ENCODE data around the gene PTPRG. TPM values are rescaled to one million over a fixed set of nuclear protein-coding genes. Genes with fewer than 3 reads are reported as not detected.

PTPRG gene
- total and polyA plus RNA-seq, 10 of the 15 experiments (the other 5 are each of a cell fraction or from before 2014, with no cell fraction given), result 0.29 to 20.7 (median 1.4) TPM

GRCh38 chr3:61650276-61650675 is 88.9 kb downstream of the PTPRG start (continued):
- TF ChIP-seq TCF12 (IDR thresholded peaks at IDR 0.05; ENCODE audit: low read depth, low read length) (no peak), NBN (IDR thresholded peaks at IDR 0.05) (no peak), IRF3 (IDR thresholded peaks at IDR 0.05) (no peak)

DNA sequence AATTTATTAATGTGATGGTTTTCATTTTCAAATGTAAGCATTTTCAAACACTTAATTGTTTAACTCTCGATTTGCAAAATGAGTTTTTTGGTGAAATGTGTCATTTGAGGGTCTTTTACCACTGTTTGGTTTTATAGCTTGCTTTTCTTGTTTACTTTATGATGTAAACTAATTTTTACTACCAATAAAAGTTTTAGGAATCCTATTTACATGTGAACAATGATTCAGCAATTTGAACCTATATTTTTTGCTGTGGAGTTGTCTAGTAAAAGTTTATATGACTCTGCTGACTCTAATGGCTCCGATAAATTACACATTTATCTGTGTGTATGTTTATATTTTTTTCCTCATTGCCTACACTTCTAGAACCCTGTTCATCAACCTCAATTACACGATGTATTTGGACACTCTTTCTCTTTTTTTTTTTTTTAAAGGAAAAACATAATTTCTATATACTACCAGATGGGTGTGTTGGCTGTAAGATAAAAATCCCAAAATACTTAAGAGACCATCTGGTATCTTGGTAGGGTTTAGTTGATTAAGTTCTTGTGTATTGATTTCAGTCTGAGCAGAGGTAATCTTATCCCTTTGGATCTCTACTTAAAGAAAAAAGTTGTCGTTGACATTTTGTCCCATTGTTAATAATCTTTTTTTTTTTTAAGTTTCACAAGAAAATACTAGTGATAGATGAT is 89.5 kb downstream of the PTPRG start:
- WGBS (ENCODE audit: insufficient coverage, insufficient replicate concordance, low lambda C conversion rate, missing lambda C conversion rate), result 24% methylated on average over 4 of the region's 4 CpGs
- no peaks in the 10 kb centered on the region for H3K4me1 ChIP-seq (ENCODE audit: control insufficient read depth, insufficient read depth, low read length)
- H3K9me3 ChIP-seq (replicated peaks; ENCODE audit: control insufficient read depth, insufficient read depth, low read length), result no peaks in the 10 kb centered on the region
- CTCF ChIA-PET, result no interaction called here
- in situ Hi-C loops (cut with MboI), result no loop called here
- DNase-seq (ENCODE audit: low read depth, low spot score) (no peak), FAIRE-seq (no peak), ATAC-seq (no peak)
- H3K4me3 ChIP-seq, result no peak overlapping the region
- POLR2A ChIA-PET, result interaction anchor here (1.4 kb wide), 1 partner anchor 14 kb away, joined by 3 read pairs; no protein-coding TSS in a partner anchor
- intact Hi-C loops (cut with micrococcal nuclease; ENCODE audit: unreplicated experiment), result no loop called here
- no peaks in the 10 kb centered on the region for H3K79me2 ChIP-seq (ENCODE audit: control insufficient read depth, insufficient read depth, low read length)
- BruUV-seq (replicated peaks), result no TSS peak
- H3K36me3 ChIP-seq (ENCODE audit: control insufficient read depth in 2 of 2, insufficient read depth in 2 of 2, low read length in 1 of 2), result no peaks in the 10 kb centered on the region
- RAD21 ChIA-PET (ENCODE audit: unreplicated experiment), result no interaction called here
- no peak overlapping the region for H3K4me2 ChIP-seq (ENCODE audit: control insufficient read depth, insufficient read depth)
- SMC1A ChIA-PET (ENCODE audit: uncharacterized antibody, unreplicated experiment), result interaction anchor here (1.1 kb wide), 1 partner anchor 10 kb away, joined by 3 read pairs; no protein-coding TSS in a partner anchor
- H4K20me1 ChIP-seq (ENCODE audit: control insufficient read depth, insufficient read depth), result no peaks in the 10 kb centered on the region
- no peak overlapping the region for H2AFZ ChIP-seq (ENCODE audit: control insufficient read depth, low read depth, low read length)
- H3K27ac ChIP-seq (ENCODE audit: control insufficient read depth, insufficient read depth), result no peak overlapping the region
- no peaks in the 10 kb centered on the region for H3K27me3 ChIP-seq (replicated peaks in 1 of 2; ENCODE audit: control insufficient read depth in 2 of 2, insufficient read depth in 2 of 2, low read length in 1 of 2)
- no peak overlapping the region for H3K9ac ChIP-seq (ENCODE audit: control insufficient read depth, insufficient read depth, low read length)
- TF ChIP-seq E2F4 (IDR thresholded peaks at IDR 0.05; ENCODE audit: low read depth, low read length), result no peak
- TF ChIP-seq ZNF24 (IDR thresholded peaks at IDR 0.05), result no peak
- TF ChIP-seq MTA2 (IDR thresholded peaks at IDR 0.05; ENCODE audit: low read depth), result no peak
- TF ChIP-seq, protein P1, sequence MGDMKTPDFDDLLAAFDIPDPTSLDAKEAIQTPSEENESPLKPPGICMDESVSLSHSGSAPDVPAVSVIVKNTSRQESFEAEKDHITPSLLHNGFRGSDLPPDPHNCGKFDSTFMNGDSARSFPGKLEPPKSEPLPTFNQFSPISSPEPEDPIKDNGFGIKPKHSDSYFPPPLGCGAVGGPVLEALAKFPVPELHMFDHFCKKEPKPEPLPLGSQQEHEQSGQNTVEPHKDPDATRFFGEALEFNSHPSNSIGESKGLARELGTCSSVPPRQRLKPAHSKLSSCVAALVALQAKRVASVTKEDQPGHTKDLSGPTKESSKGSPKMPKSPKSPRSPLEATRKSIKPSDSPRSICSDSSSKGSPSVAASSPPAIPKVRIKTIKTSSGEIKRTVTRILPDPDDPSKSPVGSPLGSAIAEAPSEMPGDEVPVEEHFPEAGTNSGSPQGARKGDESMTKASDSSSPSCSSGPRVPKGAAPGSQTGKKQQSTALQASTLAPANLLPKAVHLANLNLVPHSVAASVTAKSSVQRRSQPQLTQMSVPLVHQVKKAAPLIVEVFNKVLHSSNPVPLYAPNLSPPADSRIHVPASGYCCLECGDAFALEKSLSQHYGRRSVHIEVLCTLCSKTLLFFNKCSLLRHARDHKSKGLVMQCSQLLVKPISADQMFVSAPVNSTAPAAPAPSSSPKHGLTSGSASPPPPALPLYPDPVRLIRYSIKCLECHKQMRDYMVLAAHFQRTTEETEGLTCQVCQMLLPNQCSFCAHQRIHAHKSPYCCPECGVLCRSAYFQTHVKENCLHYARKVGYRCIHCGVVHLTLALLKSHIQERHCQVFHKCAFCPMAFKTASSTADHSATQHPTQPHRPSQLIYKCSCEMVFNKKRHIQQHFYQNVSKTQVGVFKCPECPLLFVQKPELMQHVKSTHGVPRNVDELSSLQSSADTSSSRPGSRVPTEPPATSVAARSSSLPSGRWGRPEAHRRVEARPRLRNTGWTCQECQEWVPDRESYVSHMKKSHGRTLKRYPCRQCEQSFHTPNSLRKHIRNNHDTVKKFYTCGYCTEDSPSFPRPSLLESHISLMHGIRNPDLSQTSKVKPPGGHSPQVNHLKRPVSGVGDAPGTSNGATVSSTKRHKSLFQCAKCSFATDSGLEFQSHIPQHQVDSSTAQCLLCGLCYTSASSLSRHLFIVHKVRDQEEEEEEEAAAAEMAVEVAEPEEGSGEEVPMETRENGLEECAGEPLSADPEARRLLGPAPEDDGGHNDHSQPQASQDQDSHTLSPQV (IDR thresholded peaks at IDR 0.05), result no peak
- TF ChIP-seq ZNF207 (IDR thresholded peaks at IDR 0.05; ENCODE audit: borderline replicate concordance), result no peak
- TF ChIP-seq HDGF (IDR thresholded peaks at IDR 0.05), result no peak
- TF ChIP-seq NRF1 (conservative IDR thresholded peaks at IDR 0.05; ENCODE audit: low read depth, low read length), result no peak
- no peak for TF ChIP-seq CHD4 (IDR thresholded peaks at IDR 0.05)
- TF ChIP-seq, protein P2, sequence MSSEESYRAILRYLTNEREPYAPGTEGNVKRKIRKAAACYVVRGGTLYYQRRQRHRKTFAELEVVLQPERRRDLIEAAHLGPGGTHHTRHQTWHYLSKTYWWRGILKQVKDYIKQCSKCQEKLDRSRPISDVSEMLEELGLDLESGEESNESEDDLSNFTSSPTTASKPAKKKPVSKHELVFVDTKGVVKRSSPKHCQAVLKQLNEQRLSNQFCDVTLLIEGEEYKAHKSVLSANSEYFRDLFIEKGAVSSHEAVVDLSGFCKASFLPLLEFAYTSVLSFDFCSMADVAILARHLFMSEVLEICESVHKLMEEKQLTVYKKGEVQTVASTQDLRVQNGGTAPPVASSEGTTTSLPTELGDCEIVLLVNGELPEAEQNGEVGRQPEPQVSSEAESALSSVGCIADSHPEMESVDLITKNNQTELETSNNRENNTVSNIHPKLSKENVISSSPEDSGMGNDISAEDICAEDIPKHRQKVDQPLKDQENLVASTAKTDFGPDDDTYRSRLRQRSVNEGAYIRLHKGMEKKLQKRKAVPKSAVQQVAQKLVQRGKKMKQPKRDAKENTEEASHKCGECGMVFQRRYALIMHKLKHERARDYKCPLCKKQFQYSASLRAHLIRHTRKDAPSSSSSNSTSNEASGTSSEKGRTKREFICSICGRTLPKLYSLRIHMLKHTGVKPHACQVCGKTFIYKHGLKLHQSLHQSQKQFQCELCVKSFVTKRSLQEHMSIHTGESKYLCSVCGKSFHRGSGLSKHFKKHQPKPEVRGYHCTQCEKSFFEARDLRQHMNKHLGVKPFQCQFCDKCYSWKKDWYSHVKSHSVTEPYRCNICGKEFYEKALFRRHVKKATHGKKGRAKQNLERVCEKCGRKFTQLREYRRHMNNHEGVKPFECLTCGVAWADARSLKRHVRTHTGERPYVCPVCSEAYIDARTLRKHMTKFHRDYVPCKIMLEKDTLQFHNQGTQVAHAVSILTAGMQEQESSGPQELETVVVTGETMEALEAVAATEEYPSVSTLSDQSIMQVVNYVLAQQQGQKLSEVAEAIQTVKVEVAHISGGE (CRISPR knock-in tag; IDR thresholded peaks at IDR 0.05), result no peak
- no peak for TF ChIP-seq NFYA (IDR thresholded peaks at IDR 0.05; ENCODE audit: borderline replicate concordance, low read depth, low read length)
